SHP77 treated with DMSO at 0.1 percent for 48 hours (cell line): ENCODE results near the gene ENAH.
A peak's percentile ranks its signal among the peaks of the same experiment; 100 is the strongest.

Source experiments
- DNase-seq: peaks from one replicate; lab custom pipeline; 2025; lab: John Stamatoyannopoulos, UW

ENAH gene

DNA sequence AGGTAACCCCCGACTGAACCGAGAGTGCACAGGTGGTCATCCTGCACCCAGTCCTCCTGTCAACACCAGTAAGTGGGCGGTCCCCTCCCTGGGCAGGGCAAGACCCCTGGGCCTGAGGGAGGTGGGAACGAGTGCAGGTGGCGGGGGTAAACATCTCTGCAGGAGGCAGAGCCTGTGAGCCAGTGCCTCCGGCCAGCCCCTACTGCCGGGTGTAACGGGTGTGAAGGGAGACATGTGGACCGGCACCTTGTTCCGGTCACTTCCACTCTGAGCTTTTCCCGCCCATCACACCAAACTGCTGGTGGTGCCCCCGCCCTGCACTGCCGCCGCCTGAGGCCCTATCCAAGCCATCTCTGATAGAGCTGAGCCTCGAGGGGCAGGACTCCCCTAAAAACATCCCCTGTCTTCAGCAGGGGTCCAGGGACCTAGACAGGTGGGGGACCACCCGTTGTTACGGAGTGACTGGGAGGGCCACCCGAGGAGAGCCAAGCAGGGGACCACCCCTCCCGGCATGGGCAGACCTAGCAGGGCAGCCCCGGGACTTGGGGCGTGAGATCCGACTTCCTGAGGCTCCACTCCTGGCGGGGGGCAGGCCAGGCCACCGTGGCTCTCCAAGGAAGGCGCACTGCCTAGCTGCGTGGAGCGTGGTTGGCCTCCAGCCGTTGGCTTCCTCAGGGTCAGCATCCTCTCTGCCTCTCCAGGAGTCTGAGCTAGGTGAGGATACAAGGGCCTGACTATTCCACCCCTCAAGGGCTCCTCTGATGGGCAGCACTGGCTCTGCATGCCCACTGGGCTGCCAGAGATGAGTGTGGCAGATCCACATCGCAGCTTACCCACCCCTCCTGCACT is 181.2 kb downstream of the ENAH start:
- no peak for DNase-seq

DNA sequence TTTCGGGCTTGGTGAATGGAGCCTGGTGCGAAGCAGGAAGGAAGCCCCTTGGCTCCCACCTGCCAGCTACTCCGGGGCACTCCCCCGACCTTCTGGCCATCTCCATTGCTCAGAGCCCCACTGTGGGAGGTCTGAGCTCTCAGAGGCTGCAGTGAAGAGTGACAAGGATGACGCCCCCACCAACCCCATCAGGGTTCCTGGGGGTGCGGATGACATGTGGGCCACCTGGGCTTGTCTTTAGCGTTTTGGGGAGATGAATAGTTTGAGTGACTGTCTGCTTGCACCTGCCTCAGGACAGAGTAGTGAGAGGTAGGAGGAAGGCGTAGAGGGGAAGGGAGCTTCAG is 181.8 kb downstream of the ENAH start:
- DNase-seq, result no peak

GRCh38 chr1:225470211-225471108 is 182.5 kb downstream of the ENAH start:
- no peak for DNase-seq

DNA sequence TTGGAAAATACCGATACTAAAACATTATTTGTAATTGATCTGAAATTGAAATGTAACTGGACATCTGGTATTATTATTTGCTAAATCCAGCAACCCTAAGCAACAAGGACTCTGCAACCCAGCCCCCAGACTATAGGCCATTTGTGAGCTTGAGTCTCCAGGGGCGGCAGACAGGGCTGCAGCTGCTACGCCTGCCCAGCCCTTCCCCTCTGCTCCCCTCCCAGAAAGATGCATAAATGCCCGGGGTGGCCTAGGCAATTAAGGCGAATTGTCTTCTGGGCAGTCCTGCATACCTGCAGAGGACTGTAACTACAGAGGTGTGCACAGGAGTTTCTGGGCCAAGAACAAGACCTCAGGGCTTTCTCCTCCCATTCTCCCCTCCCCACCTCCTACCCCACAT is 183.9 kb downstream of the ENAH start:
- no peak for DNase-seq

GRCh38 chr1:225468270-225469020 is 184.5 kb downstream of the ENAH start:
- DNase-seq, result no peak

GRCh38 chr1:225467193-225468020 is 185.5 kb downstream of the ENAH start:
- DNase-seq, result peak; percentile 72

DNA sequence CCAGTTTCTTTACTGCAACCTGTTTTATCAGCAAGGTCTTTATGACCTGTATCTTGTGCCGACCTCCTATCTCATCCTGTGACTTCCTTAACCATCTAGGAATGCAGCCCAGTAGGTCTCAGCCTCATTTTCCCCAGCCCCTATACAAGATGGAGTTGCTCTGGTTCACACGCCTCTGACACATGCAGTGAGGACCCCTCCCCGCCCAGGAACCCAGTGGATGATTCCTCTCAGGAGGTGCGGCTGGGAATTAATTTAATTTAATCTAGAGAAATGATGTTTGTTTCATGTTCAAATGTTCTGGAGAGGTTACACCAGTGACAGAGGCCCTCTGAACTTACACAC is 186.1 kb downstream of the ENAH start:
- DNase-seq, result no peak

DNA sequence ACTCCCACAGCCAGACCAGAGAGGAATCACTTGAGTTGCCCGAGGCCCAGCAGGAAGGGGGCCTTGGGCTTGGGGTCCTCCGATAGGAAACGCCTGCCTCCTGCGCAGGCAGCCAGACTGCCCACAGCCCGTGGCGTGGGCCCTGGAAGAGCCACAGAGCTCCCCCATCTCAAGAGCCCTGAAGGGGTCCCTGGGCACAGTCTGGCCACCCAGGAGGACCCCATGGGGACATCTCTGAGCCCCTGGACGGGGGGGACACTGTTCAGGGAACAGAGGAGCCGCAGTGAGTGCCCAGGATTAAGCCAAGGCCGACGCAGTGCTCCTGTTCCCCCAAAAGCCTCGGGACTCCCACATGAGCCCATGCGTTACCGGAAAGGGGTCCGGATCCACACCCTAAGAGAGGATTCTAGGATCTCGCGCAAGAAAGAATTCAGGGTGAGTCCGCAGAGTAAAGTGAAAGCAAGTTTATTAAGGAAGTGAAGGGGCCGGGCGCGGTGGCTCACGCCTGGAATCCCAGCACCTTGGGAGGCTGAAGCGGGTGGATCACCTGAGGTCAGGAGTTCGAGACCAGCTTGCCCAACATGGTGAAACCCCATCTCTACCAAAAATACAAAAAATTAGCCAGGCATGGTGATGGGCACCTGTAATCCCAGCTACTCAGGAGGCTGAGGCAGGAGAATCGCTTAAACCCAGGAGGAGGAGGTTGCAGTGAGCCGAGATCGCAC is 187.0 kb downstream of the ENAH start:
- no peak for DNase-seq

GRCh38 chr1:225464851-225465792 is 187.8 kb downstream of the ENAH start:
- DNase-seq, result no peak

GRCh38 chr1:225462714-225463574 is 190.0 kb downstream of the ENAH start:
- DNase-seq, result no peak

DNA sequence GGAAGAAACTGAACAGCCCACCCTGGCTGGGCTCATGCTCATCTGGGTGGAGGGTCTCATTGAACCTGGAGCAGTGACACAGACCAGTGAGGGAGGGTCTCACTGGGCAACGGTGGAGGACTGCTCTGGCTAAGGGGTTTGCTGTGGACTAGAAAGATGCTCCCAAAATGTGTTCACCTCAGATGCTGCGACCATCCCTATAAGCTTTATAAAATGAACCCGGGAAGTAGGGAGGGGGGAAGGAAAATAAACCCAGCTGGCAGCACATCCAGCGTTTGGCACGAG is 190.6 kb downstream of the ENAH start:
- peak; percentile 56 for DNase-seq

GRCh38 chr1:225461533-225462428 is 191.1 kb downstream of the ENAH start:
- DNase-seq, result no peak

DNA sequence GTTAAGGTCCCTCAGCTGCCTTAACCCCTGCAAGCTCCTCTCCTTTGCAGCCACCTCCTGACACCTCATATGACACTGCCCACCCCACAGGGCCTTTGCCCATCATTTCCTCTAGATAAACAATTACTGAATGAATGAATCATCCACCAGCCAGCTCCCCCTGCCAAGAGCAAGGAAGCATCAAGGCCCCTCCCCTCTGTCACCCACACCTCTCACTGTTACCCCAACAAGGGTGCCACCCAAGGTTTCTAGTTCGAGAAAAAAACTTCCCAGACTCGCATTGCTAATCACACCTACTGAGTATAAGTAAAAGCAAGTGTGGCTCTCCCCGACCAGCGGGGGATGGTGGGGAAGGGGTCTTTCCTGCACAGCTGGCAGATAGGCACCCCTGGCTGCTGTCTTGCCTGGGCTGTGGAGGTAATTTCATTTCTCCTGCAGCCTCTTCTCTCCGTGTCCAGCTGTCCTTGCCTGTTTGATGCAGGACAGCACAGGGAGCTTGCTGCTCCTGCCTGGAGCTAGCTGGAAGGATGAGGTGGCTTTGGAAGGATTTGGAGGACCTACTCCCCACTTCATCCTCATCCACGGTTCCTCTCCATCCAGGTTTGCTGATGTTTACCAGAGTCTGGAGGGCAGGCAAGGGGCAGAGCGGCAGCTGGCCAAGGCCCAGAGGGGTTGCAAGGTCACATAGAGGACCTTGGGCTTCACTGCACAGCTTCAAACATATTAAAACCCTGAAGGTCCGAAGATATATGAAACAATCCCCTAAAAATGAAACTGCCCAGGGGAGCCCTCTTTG is 192.0 kb downstream of the ENAH start:
- DNase-seq, result no peak

DNA sequence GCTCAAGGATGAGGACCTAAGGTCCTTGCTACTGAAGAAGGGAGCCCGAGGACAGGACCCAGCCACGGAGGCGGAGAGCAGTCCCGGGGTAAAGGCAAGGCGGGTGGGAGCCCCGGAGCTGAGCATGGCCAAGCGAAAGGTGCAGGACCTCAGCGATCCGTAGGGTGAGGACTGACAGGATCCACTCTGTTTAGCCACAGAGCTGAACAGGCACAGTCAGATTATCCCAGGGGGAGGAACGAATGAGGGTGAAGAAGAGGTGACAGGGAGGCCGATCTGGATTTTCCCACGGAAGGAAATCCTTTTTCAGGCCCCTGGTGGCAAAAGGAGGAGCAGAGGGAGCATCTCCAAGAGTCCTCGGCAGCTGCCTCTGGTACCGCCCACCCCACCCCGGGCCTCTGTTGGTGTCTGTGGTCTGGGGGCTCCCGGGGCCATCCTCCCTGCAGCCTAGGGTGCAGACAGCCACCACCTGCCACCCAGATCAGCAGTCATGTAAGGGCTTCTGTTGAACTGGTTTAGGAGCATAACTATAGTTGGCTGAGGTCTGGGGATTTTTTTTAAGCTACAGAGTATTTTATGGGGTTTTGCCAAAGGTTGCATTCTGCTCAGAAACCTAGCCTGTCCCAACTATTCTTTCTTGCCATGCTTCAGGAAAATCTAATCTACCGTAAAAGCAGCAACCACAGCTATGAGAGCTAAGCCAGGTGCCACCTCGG is 192.7 kb downstream of the ENAH start:
- no peak for DNase-seq

GRCh38 chr1:225458222-225458631 is 194.7 kb downstream of the ENAH start:
- no peak for DNase-seq

DNA sequence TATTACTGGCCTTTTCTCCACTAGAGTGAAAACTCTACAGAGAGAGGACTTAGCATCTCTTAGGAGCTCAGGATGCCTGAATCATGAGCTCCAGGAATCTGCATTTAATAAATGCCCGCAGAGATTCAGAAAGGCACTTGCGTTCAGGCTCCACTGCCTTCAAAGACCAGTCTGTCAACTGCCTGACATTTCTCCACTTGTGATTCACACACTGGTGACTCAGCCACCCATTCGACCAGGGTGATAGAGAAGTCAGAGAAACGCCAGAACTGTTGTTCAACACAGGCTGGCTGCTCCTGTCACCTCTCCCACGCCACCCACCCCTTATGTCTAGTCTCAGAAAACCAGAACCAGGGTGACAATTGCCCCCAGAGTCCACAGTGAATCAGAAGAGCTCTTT is 198.2 kb downstream of the ENAH start:
- DNase-seq, result no peak
